Bronchial smooth muscle cell (primary cell): ENCODE data around the gene CSRP3. TPM values are rescaled to one million over a fixed set of nuclear protein-coding genes. Genes with fewer than 3 reads are reported as not detected.

Experiments
- total RNA-seq: library from RNA; depleted of rRNA; stranded (reverse); fragments of >200 nt; gene quantifications from 2 replicates; pipeline ENCODE4 v1.2.1, GENCODE V29; 2014

Gene CSRP3
- not detected in 2 replicates for total RNA-seq

DNA sequence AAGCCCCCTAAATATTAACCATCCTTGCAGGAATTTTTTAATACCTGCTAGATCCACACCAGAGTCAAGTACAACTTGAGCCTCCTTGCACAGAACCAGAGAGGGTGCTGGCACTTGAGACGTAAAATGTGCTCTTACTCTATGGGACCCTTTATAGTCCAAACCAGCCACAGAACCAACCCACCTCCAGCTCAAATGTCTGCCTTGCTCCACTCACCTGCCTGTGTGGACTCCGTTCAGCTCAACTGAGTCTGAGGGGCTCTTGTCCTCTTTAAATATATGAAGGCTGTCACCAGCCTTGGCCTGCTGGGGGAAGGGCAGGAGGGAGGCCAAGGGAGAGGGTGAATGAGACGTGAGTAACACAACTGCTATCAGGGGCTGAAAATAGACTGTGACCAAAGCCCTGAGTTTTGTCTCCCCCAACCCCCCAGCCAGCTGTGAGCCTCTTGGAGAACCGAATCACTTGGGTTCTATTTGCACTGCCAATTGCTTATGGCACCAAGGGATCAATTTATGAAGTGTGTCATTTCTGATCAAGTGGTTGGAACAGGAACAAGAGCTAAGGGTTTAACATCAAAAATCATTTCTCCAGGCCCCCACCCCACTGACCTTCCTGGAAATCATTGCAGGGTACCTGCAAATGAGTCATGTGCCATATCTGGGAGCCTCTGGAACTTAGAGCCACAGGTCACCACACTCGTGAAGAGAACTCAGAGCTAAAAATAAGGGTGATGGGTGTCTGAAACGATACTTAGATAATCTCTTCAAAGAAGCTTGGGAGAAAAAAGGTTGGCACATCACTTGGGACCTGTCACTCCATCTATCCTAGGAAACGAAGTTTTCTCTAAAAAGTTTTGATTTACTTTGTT, at the start of gene CSRP3:
Gene CSRP3, minus strand, starts transcription at position 247 of the 869 bp plus-strand sequence. CDS start 9,535 bp downstream, outside the sequence.

DNA sequence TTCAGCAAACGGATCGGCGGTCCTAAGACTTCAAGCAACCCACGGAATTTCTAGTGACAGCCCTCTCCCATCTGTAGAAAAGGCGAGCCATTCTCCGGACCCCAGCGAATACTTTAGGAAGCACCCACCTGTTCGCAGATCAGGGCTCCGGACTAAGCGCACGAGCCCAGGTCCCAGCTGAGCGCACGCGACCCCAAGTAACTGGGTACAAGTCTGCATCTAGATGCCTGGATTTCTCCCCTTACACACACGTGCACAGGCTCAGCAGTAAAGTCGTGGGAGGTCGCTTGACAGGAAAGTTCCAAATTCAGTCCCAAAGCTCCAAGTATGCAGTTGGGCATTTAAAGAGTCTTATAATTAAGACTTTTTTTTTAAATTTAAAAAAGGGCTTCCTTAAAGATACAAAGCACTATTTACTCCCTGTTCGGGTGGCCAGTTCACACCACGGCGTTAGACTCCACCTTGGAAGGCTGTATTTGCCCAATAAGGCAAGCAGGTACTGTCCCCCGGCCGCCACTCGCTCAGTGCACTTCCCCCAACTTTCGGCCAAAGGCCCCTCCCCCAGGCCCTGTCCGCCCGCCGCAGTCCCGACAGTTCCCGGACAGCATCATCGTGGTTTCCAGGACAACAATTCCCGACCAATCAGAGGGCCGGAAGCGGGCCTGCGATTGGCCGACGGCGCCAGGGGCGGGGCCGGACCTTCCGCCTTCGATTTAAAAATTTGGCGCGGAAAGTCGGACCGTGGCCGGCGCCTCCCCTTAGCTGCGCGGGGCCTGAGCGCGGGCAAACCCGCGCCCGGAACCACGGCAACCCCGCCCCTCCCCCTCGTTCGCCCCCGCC, 38.9 kb upstream of the CSRP3 start, which contains the start of gene E2F8:
Gene E2F8, minus strand, starts transcription at position 526 of the 840 bp plus-strand sequence. CDS start 824 bp downstream, outside the sequence.

Other genes with a start within 250 kb of the CSRP3 start
- gene MRGPRX2, start 141.3 kb downstream of the CSRP3 start, total RNA-seq: 0.16 TPM in 1 of 2 replicates, not detected in the other
- gene ZDHHC13, start 84.8 kb downstream of the CSRP3 start, total RNA-seq: 9.1 and 12.5 TPM in 2 replicates
- gene E2F8, start 39.0 kb upstream of the CSRP3 start, total RNA-seq: under 0.01 TPM in 1 of 2 replicates, not detected in the other